ENCODE data around the gene EHF. TPM values are rescaled to one million over a fixed set of nuclear protein-coding genes. Genes with fewer than 3 reads are reported as not detected.

EHF gene
- total and polyA plus RNA-seq, 9 of the 15 experiments (the other 6 are each of a cell fraction or from before 2014, with no cell fraction given) = 0.04 to 0.54 (median 0.37) TPM

GRCh38 chr11:34609187-34609751, 11.6 kb upstream of the EHF start:
- H3K9me1 ChIP-seq (ENCODE audit: control insufficient read depth, insufficient read depth, low read length) = no peaks in the 10 kb centered on the region
- no peaks in the 10 kb centered on the region for H3K27me3 ChIP-seq (ENCODE audit: control insufficient read depth in 2 of 2, insufficient read depth in 2 of 2, low read length in 2 of 2)
- ATAC-seq (no peak), DNase-seq (ENCODE audit: extremely low read depth in 1 of 4, low spot score in 3 of 4) (no peak), FAIRE-seq (no peak)
- no TSS peak for BruUV-seq (replicated peaks)
- peak overlapping the region; percentile 52; the same call in 2 of the 3 replicates for H3K27ac ChIP-seq (ENCODE audit: extremely low read depth, low read depth, low read length)
- no peaks in the 10 kb centered on the region for H3K9me3 ChIP-seq (replicated peaks; ENCODE audit: control insufficient read depth, insufficient read depth, low read depth, low read length)
- H3K9ac ChIP-seq (ENCODE audit: insufficient read depth in 1 of 2, low read depth in 2 of 2, low read length in 2 of 2) = no peak overlapping the region
- no peaks in the 10 kb centered on the region for H4K20me1 ChIP-seq (replicated peaks; ENCODE audit: control insufficient read depth, insufficient read depth, low read length)
- POLR2A ChIA-PET = interaction anchor here (1.5 to 1.9 kb wide), 2 partner anchors 9 to 20 kb away, joined by 3 to 7 read pairs; no protein-coding TSS in a partner anchor
- CTCF ChIA-PET (ENCODE audit: low intra/inter-chr PET ratio) = no interaction called here
- WGBS (ENCODE audit: insufficient coverage, low coverage, missing lambda C conversion rate) = 13% methylated on average over 7 of the region's 7 CpGs
- H3K4me2 ChIP-seq (ENCODE audit: insufficient read depth, low read length) = peak overlapping the region; percentile 7; the same call in 1 of the 2 replicates
- H2AFZ ChIP-seq (ENCODE audit: low read depth, low read length) = peak overlapping the region; percentile 30
- peaks cover 14 to 36% of the 10 kb centered on the region in 2 experiments for H3K4me1 ChIP-seq (replicated peaks in 1 of 2; ENCODE audit: control insufficient read depth in 2 of 2, insufficient read depth in 2 of 2, low read length in 2 of 2)
- no peaks in the 10 kb centered on the region for H3K36me3 ChIP-seq (ENCODE audit: control insufficient read depth, insufficient read depth, low read length)
- intact Hi-C loops (cut with micrococcal nuclease) (no loop called here), in situ Hi-C loops (cut with MboI) (no loop called here)
- no peaks in the 10 kb centered on the region for H3K79me2 ChIP-seq (ENCODE audit: control insufficient read depth, insufficient read depth, low read length)
- H3K4me3 ChIP-seq = no peak overlapping the region
- TF ChIP-seq POLR2H (tag; IDR thresholded peaks at IDR 0.05; ENCODE audit: low read depth) (no peak), PTTG1 (tag; IDR thresholded peaks at IDR 0.05; ENCODE audit: low read depth) (peak; percentile 58; the same call in 1 of the 2 replicates), THRA (IDR thresholded peaks at IDR 0.05) (no peak), NUFIP1 (IDR thresholded peaks at IDR 0.05; ENCODE audit: partially characterized antibody) (no peak), DDX20 (tag; IDR thresholded peaks at IDR 0.05; ENCODE audit: low read depth) (peak; percentile 64; the same call in 1 of the 2 replicates), MCM2 (IDR thresholded peaks at IDR 0.05; ENCODE audit: low read depth) (no peak), MEF2D (tag; conservative IDR thresholded peaks at IDR 0.05; ENCODE audit: low read depth) (peak; percentile 99), TAL1 (IDR thresholded peaks at IDR 0.05) (no peak), TAF7 (tag; IDR thresholded peaks at IDR 0.05) (0 out of 2 replicates have a peak, but pooled peaks have one; percentile 11), MCM3 (IDR thresholded peaks at IDR 0.05) (no peak), CBFA2T3 (IDR thresholded peaks at IDR 0.05) (peak; percentile 11; the same call in 1 of the 2 replicates), FIP1L1 (IDR thresholded peaks at IDR 0.05; ENCODE audit: low read depth, low read length, poor library complexity, severe bottlenecking) (no peak), STAT6 (CRISPR knock-in tag; IDR thresholded peaks at IDR 0.05) (no peak), CEBPB (tag; IDR thresholded peaks at IDR 0.05) (no peak), TCF7L2 (IDR thresholded peaks at IDR 0.05; ENCODE audit: low read depth, low read length) (no peak), EP300 (IDR thresholded peaks at IDR 0.05; ENCODE audit: low read length) (0 out of 2 replicates have a peak, but pooled peaks have one; percentile 3), ILK (tag; IDR thresholded peaks at IDR 0.05; ENCODE audit: borderline replicate concordance, low read depth) (0 out of 2 replicates have a peak, but pooled peaks have one; percentile 17), NR2C1 (IDR thresholded peaks at IDR 0.05) (0 out of 2 replicates have a peak, but pooled peaks have one; percentile 21), NR2C1 (tag; IDR thresholded peaks at IDR 0.05) (peak; percentile 56; the same call in 1 of the 2 replicates)

All from K562 (cell line).